HepG2 (cell line): ENCODE measurements around the gene ALPL. TPM values are rescaled to one million over a fixed set of nuclear protein-coding genes. Genes with fewer than 3 reads are reported as not detected.

ENCODE experiments used
- ATAC-seq: fragments of 200-7000 bp; cut with Tn5 transposase; 3 replicates; pipeline ENCODE4 v1.9.1; 2020; ENCODE audit warnings: mild to moderate bottlenecking, moderate library complexity
- BruUV-seq: library from RNA; stranded (reverse); fragments of 400-500 nt; replicated peaks from 2 replicates; lab custom pipeline; 2021; lab: Mats Ljungman, UMichigan
- CTCF ChIA-PET: fragments of 300-600 bp; formaldehyde crosslinking; extraction: SDS; loops from one replicate; lab custom pipeline; 2021; ENCODE audit warnings: low total read pairs, inconsistent platforms, low intra/inter-chr PET ratio; lab: Yijun Ruan, JAX
- POLR2A ChIA-PET: fragments of 350-600 bp; sonication (Branson Sonifier 250); formaldehyde crosslinking; loops from one replicate; lab custom pipeline; 2020; ENCODE audit warnings: antibody characterized with exemption, inconsistent platforms; lab: Yijun Ruan, JAX
- DNase-seq: peaks from one replicate; pipeline ENCODE4 v3.0.0-alpha.2; 2015; ENCODE audit warnings: low spot score
- FAIRE-seq: peaks from 3 replicates; lab custom pipeline; 2011; peaks lifted over from hg19 to GRCh38; lab: Jason Lieb, UNC
- H2AFZ ChIP-seq: one replicate; pipeline ENCODE4 v1.6.1; 2011; ENCODE audit warnings: low read length, inconsistent platforms
- H3K27ac ChIP-seq: fragments of 300-600 bp; 3 replicates; pipeline ENCODE4 v1.8.0; 2011; ENCODE audit warnings: mixed run types, mild to moderate bottlenecking, mixed read lengths, low read length, inconsistent platforms; ENCODE audit not compliant: insufficient read depth; ENCODE audit errors: extremely low read length
- H3K27me3 ChIP-seq, 2 experiments: fragments of 200-600 bp in 1 of 2; 2 replicates in 1 of 2; 3 replicates in 1 of 2; pipeline versions ENCODE4 v1.6.0 to v1.8.0; 2011; ENCODE audit warnings: low read length in 2 of 2, mild to moderate bottlenecking in 2 of 2, moderate library complexity in 2 of 2, inconsistent platforms in 1 of 2; ENCODE audit not compliant: insufficient read depth in 2 of 2, control insufficient read depth in 1 of 2
- H3K36me3 ChIP-seq, 2 experiments: fragments of 200-600 bp in 1 of 2; replicated peaks in 1 of 2; 2 replicates in 1 of 2; 3 replicates in 1 of 2; pipeline versions ENCODE4 v1.5.1 to v1.8.0; 2011; ENCODE audit warnings: low read length in 2 of 2, inconsistent platforms in 1 of 2; ENCODE audit not compliant: insufficient read depth in 2 of 2, control insufficient read depth in 1 of 2
- H3K4me1 ChIP-seq: 2 replicates; pipeline ENCODE4 v1.5.1; 2012; ENCODE audit warnings: low read length, inconsistent platforms; ENCODE audit not compliant: insufficient read depth
- H3K4me2 ChIP-seq: 2 replicates; pipeline ENCODE4 v1.6.0; 2011; ENCODE audit warnings: low read depth, low read length, inconsistent platforms
- H3K4me3 ChIP-seq, 3 experiments: fragments of 200-600 bp in 1 of 3; sonication (generic), shearing (Covaris generic) in 1 of 3; replicated peaks in 1 of 3; 2 replicates each; pipeline ENCODE4 v1.5.1; 2011 to 2016; ENCODE audit warnings: low read length in 3 of 3, inconsistent platforms in 2 of 3, low read depth in 2 of 3, mild to moderate bottlenecking in 2 of 3, control low read depth in 1 of 3, mixed read lengths in 1 of 3; ENCODE audit not compliant: insufficient read depth in 1 of 3
- H3K79me2 ChIP-seq: one replicate; pipeline ENCODE4 v1.6.1; 2011; ENCODE audit warnings: low read length, inconsistent platforms; ENCODE audit not compliant: insufficient read depth
- H3K9ac ChIP-seq: 2 replicates; pipeline ENCODE4 v1.6.0; 2011; ENCODE audit warnings: mild to moderate bottlenecking, low read depth, low read length, inconsistent platforms; ENCODE audit not compliant: insufficient read depth
- H3K9me3 ChIP-seq: 2 replicates; pipeline ENCODE4 v1.5.1; 2012; ENCODE audit warnings: mild to moderate bottlenecking, low read length
- H4K20me1 ChIP-seq: 2 replicates; pipeline ENCODE4 v1.6.0; 2011; ENCODE audit warnings: inconsistent platforms, mild to moderate bottlenecking, low read length, moderate library complexity; ENCODE audit not compliant: insufficient read depth
- DPF2 ChIP-seq: sonication (generic); formaldehyde crosslinking; IDR thresholded peaks from 2 replicates; pipeline ENCODE4 v1.4.0; 2020; ENCODE audit warnings: mild to moderate bottlenecking, low read depth, missing genetic modification reagents, borderline replicate concordance
- EEA1 ChIP-seq: sonication (generic); formaldehyde crosslinking; IDR thresholded peaks from 2 replicates; pipeline ENCODE4 v1.5.1; 2020; ENCODE audit warnings: mild to moderate bottlenecking, missing genetic modification reagents, borderline replicate concordance
- FOXK1 ChIP-seq: sonication (generic); formaldehyde crosslinking; IDR thresholded peaks from 2 replicates; pipeline ENCODE4 v1.4.0; 2020; ENCODE audit warnings: low read depth, missing genetic modification reagents, borderline replicate concordance
- HNRNPK ChIP-seq: fragments of 200-400 bp; formaldehyde crosslinking; IDR thresholded peaks from 2 replicates; pipeline ENCODE4 v1.6.1; 2018; ENCODE audit warnings: low read length, low read depth, moderate library complexity, mild to moderate bottlenecking; ENCODE audit not compliant: poor library complexity, severe bottlenecking
- MEIS2 ChIP-seq: sonication (generic); formaldehyde crosslinking; IDR thresholded peaks from 2 replicates; pipeline ENCODE4 v1.9.0; 2021; ENCODE audit warnings: mild to moderate bottlenecking, missing genetic modification reagents
- SIX1 ChIP-seq: sonication (generic); formaldehyde crosslinking; IDR thresholded peaks from 2 replicates; pipeline ENCODE4 v1.4.0; 2020; ENCODE audit warnings: missing genetic modification reagents, borderline replicate concordance
- TRAFD1 ChIP-seq: sonication (generic); formaldehyde crosslinking; IDR thresholded peaks from 2 replicates; pipeline ENCODE4 v1.5.1; 2020; ENCODE audit warnings: missing genetic modification reagents, mild to moderate bottlenecking, borderline replicate concordance
- ZBTB34 ChIP-seq: sonication (generic); formaldehyde crosslinking; IDR thresholded peaks from 2 replicates; pipeline ENCODE4 v1.8.0; 2022; ENCODE audit warnings: mild to moderate bottlenecking, missing genetic modification reagents
- ZFP82 ChIP-seq: sonication (generic); formaldehyde crosslinking; IDR thresholded peaks from 2 replicates; pipeline ENCODE4 v1.5.1; 2020; ENCODE audit warnings: mild to moderate bottlenecking, missing genetic modification reagents, borderline replicate concordance
- ZNF24 ChIP-seq: fragments of 450-650 bp; IDR thresholded peaks from 2 replicates; pipeline ENCODE4 v1.6.1; 2017; ENCODE audit warnings: antibody characterized with exemption, mild to moderate bottlenecking
- ZNF44 ChIP-seq: sonication (generic); formaldehyde crosslinking; IDR thresholded peaks from 2 replicates; pipeline ENCODE4 v1.5.1; 2020; ENCODE audit warnings: mild to moderate bottlenecking, missing genetic modification reagents
- ZNF512 ChIP-seq: sonication (generic); formaldehyde crosslinking; IDR thresholded peaks from 2 replicates; pipeline ENCODE4 v1.4.0; 2020; ENCODE audit warnings: mild to moderate bottlenecking, missing genetic modification reagents
- ZNF580 ChIP-seq: IDR thresholded peaks from 2 replicates; pipeline ENCODE4 v1.6.1; 2016; ENCODE audit warnings: low read depth, borderline replicate concordance
- ZNF678 ChIP-seq: sonication (generic); formaldehyde crosslinking; IDR thresholded peaks from 2 replicates; pipeline ENCODE4 v1.4.0; 2020; ENCODE audit warnings: mild to moderate bottlenecking, missing genetic modification reagents
- ZNF761 ChIP-seq: sonication (generic); formaldehyde crosslinking; conservative IDR thresholded peaks from 2 replicates; pipeline ENCODE4 v1.4.0; 2020; ENCODE audit warnings: mild to moderate bottlenecking, missing genetic modification reagents
- ZNF841 ChIP-seq: sonication (generic); formaldehyde crosslinking; IDR thresholded peaks from 2 replicates; pipeline ENCODE4 v1.8.1; 2023; ENCODE audit warnings: missing genetic modification reagents, borderline replicate concordance
- ZSCAN29 ChIP-seq: sonication (generic); formaldehyde crosslinking; conservative IDR thresholded peaks from 2 replicates; pipeline ENCODE4 v1.4.0; 2020; ENCODE audit warnings: mild to moderate bottlenecking, missing genetic modification reagents
- WGBS: methylation state at CpG from one replicate; pipeline ENCODE4 v1.1.6; 2017; ENCODE audit warnings: low lambda C conversion rate; 5-methylcytosine and 5-hydroxymethylcytosine counted together
- in situ Hi-C: cut with HindIII; loops from 2 replicates; pipeline ENCODE4 v1.10.0; 2017; ENCODE audit warnings: low pct_unique_long_range_greater_than_20kb; ENCODE audit not compliant: extremely low pct_ligation_motif_present
- intact Hi-C: fragments of 100-400 bp; cut with micrococcal nuclease; formaldehyde crosslinking; loops from one replicate; pipeline ENCODE4 v1.10.0; 2022; ENCODE audit not compliant: unreplicated experiment
- polyA plus RNA-seq, 8 experiments: library from polyadenylated mRNA; depleted of rRNA in 3 of 8; stranded (reverse) in 7 of 8; unstranded in 1 of 8; fragments of >200 nt; fragmentation: Illumina TruSeq in 4 of 8; extraction: Trizol in 4 of 8; gene quantifications; 2 replicates each; pipeline versions ENCODE4 v1.2.1 to v1.2.3, GENCODE V29; 2011 to 2016; ENCODE audit warnings: low read depth in 4 of 8, missing spikeins in 1 of 8, mixed read lengths in 1 of 8; ENCODE audit not compliant: insufficient read depth in 1 of 8
- total RNA-seq, 5 experiments: library from RNA; depleted of rRNA; stranded (reverse); fragments of >200 nt; fragmentation: Illumina TruSeq; extraction: Trizol; gene quantifications; 2 replicates each; pipeline ENCODE4 v1.2.3, GENCODE V29; 2016; ENCODE audit warnings: low read depth in 1 of 5
- TF ChIP-seq, protein P1 (sequence below): fragments of 450-650 bp; IDR thresholded peaks from 2 replicates; pipeline ENCODE4 v1.6.1; 2016

The ALPL gene
- total and polyA plus RNA-seq, 2 of the 13 experiments (the other 11 are each of a cell fraction or from before 2014, with no cell fraction given): 0.12 TPM; not detected in 1

DNA sequence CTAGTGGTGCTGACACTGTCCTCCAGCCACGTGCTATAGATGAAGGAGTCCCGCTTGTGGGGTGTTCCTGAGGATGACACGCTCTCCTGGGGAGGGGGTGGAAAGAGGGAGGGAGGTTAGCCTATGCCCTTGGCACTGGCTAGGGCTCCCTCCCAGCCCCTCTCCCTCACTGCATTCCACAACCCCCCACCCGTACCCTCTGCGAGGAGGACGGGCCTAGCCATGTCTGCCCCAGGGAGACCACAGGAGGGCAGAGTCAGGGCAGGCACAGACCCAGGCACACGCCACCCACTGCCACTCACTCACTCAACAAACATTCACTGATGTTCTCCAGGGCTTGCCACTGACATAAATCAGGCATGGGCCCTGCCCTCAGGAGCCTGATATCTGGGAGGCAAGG, 89.2 kb downstream of the ALPL start (continued):
- TF ChIP-seq EEA1 (CRISPR knock-in tag) (no peak), ZSCAN29 (CRISPR knock-in tag) (no peak), ZNF841 (CRISPR knock-in tag) (no peak), TRAFD1 (CRISPR knock-in tag) (no peak), ZFP82 (CRISPR knock-in tag) (no peak), ZBTB34 (CRISPR knock-in tag) (no peak), DPF2 (CRISPR knock-in tag) (no peak), ZNF580 (CRISPR knock-in tag) (no peak)

GRCh38 chr1:21598904-21599303, 89.7 kb downstream of the ALPL start:
- no peaks in the 10 kb centered on the region for H3K9me3 ChIP-seq
- no peak overlapping the region for H3K4me3 ChIP-seq
- ATAC-seq (no peak), FAIRE-seq (no peak), DNase-seq (no peak)
- intact Hi-C loops (no loop called here), in situ Hi-C loops (no loop called here)
- ChIA-PET CTCF (no interaction called here), POLR2A (no interaction called here)
- no peaks in the 10 kb centered on the region for H4K20me1 ChIP-seq
- no TSS peak for BruUV-seq
- no peak overlapping the region for H2AFZ ChIP-seq
- no peak overlapping the region for H3K27ac ChIP-seq
- no peak overlapping the region for H3K4me2 ChIP-seq
- WGBS: 83% methylated on average over 7 of the region's 8 CpGs
- peaks cover 4 to 7% of the 10 kb centered on the region in 2 experiments; a peak in 3 of 5 replicates for H3K36me3 ChIP-seq
- H3K27me3 ChIP-seq: no peaks in the 10 kb centered on the region
- H3K4me1 ChIP-seq: peaks cover 13% of the 10 kb centered on the region
- H3K9ac ChIP-seq: no peak overlapping the region
- H3K79me2 ChIP-seq: no peaks in the 10 kb centered on the region
- TF ChIP-seq HNRNPK: no peak
- no peak for TF ChIP-seq ZNF761 (CRISPR knock-in tag)
- TF ChIP-seq SIX1 (CRISPR knock-in tag): no peak
- no peak for TF ChIP-seq ZNF24
- TF ChIP-seq FOXK1 (CRISPR knock-in tag): no peak
- no peak for TF ChIP-seq ZNF44 (CRISPR knock-in tag)
- TF ChIP-seq MEIS2 (CRISPR knock-in tag): no peak
- no peak for TF ChIP-seq ZNF678
- TF ChIP-seq, protein P1, sequence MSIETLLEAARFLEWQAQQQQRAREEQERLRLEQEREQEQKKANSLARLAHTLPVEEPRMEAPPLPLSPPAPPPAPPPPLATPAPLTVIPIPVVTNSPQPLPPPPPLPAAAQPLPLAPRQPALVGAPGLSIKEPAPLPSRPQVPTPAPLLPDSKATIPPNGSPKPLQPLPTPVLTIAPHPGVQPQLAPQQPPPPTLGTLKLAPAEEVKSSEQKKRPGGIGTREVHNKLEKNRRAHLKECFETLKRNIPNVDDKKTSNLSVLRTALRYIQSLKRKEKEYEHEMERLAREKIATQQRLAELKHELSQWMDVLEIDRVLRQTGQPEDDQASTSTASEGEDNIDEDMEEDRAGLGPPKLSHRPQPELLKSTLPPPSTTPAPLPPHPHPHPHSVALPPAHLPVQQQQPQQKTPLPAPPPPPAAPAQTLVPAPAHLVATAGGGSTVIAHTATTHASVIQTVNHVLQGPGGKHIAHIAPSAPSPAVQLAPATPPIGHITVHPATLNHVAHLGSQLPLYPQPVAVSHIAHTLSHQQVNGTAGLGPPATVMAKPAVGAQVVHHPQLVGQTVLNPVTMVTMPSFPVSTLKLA: no peak
- TF ChIP-seq ZNF512 (CRISPR knock-in tag): no peak
